Activated CD8-positive, alpha-beta memory T cell treated with anti-CD3 and anti-CD28 coated beads, Interleukin-2, amount 50 U/mL, for 24 hours (primary cell): Measurements from ENCODE around the gene FRAS1.
"Not testable (repeated sequence)": the region's sequence is repeated elsewhere in the genome, so short reads cannot be mapped to it uniquely, and the experiment has no call there.

Experiments
- DNase-seq: peaks from one replicate; pipeline ENCODE4 v3.0.0-alpha.2; 2020; ENCODE audit errors: extremely low read depth

FRAS1 gene

DNA sequence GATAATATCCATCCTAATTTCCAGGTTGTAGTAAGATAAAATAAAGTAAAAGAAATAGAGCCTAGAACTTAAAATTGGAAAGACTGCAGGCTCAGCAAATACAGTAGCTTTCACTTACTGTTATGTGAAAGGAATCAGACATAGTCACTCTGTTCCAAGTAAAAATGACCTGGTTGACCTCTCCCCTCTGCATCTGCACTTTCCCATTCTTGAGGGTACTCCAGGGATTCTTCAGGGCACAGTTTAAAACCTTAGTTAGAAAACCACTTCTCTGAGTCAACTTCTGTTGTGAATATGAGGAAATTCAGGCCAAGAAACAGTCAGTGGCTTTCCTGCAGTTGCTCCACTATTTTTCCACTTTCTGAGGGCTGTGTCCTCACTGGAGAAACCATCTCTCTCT lies 42.9 kb downstream of the FRAS1 start:
- DNase-seq, result no peak

DNA sequence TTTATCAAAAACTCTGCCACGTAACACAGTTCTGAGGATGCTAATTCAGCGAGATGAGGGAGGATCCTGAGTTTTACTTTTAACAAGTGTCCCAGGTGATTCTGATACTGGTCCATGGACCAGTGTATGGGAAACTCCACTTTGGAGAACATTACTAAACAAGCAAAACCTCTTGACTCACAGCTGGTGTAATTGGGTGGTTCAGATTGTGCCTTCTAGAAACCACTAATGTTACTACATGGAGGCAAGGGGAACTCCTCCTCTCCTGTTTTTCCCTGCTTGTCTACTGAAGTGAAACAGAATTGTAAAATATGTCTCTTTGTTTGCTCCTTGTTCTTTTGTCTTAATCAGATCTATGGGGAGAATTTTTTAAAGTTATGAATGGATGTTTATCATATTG lies 62.6 kb downstream of the FRAS1 start:
- no peak for DNase-seq

GRCh38 chr4:78120144-78120880 lies 63.2 kb downstream of the FRAS1 start:
- no peak for DNase-seq

DNA sequence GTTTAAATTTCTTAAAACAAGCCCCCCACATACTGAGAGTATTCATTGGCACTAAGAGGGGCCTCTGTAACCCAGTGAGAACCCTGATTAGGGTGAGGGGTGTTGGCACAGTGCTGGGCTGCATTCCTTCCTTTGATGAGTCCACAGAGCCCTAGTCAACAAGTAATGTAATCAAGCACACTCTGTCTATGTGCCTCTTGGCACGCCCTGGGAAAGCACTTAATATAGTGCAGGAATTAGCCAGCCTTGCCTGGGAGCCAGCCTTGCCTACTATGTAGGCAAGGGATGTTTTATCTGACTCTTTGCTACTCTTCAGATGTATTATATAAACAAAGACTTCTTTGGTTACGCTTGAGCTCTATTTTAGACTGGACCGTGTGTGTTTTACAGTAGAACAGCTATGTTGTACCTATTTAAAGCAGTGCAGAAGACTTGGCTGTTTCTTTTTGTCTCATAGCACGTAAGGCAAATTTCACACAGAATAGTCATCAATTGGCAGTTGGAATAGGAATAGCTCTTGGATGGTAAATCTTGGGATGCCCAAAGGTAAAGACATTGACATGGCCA lies 64.3 kb downstream of the FRAS1 start:
- no peak for DNase-seq

DNA sequence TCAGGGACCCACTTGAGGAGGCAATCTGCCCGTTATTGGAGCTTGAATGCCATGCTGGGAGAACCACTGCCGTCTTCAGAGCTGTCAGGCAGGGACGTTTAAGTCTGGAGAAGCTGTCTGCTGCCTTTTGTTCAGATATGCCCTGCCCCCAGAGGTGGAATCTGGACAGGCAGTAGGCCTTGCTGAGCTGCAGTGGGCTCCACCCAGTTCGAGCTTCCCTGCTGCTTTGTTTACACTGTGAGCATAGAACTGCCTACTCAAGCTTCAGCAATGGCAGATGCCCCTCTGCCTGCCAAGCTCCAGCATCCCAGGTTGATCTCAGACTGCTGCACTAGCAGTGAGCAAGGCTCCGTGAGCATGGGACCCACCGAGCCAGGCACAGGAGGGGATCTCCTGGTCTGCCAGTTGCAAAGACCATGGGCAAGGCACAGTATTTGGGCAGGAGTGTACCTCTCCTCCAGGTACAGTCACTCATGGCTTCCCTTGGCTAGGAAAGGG lies 68.8 kb downstream of the FRAS1 start:
- DNase-seq, result not testable (repeated sequence)

GRCh38 chr4:78129383-78130108 lies 72.4 kb downstream of the FRAS1 start:
- no peak for DNase-seq

DNA sequence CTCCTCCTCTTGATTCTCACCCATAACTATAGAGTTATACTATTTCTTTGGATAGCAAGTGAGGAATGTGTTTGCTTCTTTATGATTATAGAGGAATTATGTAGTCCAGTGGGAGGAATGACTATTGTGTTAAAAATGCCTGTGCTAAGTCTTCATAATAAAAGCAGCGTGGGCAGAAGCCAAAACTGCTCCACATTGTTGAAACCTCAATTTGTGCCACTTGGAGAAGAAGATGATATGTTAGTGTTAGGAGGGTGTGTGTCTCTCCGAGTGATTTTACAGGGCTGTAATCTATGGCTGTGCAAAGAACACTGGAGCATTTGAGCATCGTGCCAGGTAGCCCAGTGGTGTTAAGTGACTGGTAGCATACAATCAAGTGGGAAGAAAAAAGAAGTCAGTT lies 74.3 kb downstream of the FRAS1 start:
- DNase-seq, result no peak

- no peak for DNase-seq
Observed at GRCh38 chr4:78136109-78137081, 79.3 kb downstream of the FRAS1 start.

DNA sequence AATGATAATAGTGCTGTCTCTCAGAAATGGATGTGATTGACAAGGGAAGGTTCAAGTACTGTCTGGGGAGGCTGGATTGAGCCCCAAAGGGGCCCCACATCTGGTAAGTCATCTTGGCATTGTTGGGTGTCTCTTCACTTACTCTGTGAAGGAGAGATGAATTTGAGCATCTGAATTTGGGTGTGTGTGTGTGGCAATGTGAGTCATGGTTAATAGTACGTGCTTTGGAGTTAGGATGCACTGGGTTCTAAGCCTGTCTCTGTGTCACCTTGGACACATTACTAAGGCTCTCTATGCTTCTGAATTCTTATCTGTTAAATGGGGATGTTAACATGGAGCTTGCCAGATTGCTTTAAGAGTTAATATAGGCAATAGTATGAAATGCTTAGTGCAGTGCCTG lies 80.4 kb downstream of the FRAS1 start:
- no peak for DNase-seq

GRCh38 chr4:78138252-78138651 lies 81.1 kb downstream of the FRAS1 start:
- no peak for DNase-seq

GRCh38 chr4:78143634-78144033 lies 86.5 kb downstream of the FRAS1 start:
- no peak for DNase-seq

DNA sequence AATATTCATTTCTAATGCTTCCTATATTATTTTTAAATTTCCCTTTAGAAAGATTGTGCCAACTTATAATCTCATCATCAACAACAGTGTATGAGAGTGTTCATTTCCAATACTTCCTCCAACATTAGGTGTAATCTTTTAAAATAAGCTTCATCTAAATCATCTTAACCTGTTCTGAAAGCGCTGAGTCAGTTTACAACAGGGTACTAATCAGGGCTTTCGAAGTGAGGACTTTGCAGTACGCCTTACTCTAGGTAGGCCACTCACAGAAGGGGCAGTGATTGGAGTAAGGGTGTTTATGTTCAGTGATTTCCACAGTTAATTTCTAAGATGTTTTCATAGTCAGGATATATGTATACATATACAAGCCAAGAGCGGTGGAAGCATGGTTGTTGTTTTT lies 87.9 kb downstream of the FRAS1 start:
- no peak for DNase-seq

GRCh38 chr4:78145622-78146021 lies 88.5 kb downstream of the FRAS1 start:
- no peak for DNase-seq

DNA sequence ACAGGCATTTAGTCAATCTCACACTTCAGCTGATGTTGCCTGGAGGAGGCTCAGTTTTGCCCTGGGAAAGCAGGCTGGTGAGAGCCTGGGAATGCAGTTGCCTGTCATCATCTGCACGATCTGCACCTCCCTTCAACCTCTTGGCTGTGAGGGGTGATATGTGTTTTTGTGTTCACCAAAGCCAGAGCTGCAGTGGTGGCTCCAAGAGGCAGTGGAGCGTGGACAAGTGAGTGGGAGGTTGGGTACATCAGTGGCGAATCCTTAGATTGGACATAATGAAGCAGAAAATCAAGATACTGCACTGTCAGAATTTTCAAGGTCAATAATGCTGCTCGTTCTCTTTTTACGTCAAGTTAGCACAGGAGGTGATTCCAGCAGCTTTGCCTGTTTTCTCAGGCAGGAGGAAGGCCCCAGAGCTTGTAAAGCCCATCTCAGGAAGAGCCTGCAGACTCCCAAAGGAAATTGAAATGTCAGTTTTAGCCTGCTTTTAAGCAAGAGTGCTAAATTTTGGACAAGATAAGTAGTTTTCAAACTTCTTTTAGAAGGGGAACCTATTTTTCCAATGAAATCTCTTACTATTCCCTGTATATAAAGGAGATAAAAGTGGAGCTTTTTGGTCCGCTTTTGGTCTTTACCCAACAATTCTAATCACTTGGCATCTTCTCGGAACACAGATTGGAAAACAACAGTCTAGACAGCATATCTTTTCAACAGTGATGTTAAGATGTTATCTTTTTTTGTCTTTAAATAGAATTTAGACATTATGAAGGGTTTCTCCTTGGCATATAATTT lies 92.8 kb downstream of the FRAS1 start:
- no peak for DNase-seq

DNA sequence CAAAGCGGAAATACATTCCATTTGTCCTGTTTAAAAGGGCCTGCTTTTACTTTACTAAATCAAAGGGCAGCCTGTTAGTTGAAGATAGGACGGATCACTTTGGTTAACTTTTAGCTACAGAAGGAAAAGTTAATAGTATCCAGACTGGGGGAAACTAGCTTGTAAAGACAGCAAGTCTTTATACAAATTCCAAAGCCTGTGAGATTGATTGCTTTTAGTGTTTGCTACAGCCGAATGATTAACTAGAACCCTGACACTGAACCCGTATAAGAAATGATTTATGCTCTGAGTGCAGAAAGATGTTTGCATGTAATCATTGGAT lies 93.4 kb downstream of the FRAS1 start:
- no peak for DNase-seq

DNA sequence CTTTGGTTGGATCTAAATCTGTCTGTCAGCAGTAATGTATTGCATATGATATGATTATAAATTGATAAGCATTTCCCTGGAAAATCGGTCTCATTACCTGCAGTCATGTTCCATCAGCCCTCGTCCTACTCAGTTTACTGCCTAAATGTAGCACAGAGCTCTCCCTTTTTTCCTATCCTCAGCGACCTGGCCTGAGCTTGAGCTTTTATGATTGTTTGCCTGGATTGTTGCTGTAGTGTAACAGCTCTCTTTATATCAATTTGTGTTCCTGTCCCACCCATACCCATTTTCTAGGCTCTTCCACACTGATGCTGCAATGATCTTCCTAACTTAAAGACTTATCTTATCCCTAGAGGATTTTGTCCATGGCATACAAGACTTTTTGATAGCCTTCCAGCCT lies 95.7 kb downstream of the FRAS1 start:
- DNase-seq, result no peak

DNA sequence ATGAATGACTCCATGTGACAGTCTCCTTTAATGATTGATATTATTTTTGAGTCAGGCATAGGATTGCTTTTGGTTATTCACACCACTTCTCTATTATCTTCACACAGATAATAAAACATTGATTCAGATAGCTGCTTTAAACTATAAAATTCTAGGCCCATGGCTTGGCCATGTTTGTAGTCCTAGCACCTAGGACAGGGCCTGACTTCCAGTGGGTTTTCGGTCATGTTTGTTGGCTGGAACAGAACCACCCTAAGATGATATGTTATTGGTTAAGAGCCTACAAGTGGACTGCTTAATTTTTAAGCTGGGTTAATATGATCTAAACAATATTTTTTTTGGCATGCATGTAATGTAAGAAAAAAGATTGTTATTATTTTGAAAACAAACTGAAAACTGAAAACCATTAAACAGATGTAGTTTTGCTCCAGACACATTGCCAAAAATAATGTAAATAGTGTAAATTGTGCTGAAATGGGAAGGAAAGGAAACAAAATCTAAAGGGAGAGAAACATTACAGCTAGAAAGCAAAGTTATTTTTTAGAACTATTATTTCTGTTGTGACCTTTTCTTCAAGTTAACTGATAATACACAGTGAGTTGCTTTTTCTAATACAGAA lies 98.0 kb downstream of the FRAS1 start:
- no peak for DNase-seq

- no peak for DNase-seq
Observed at GRCh38 chr4:78155616-78156105, 98.5 kb downstream of the FRAS1 start.

- DNase-seq, result no peak
Observed at GRCh38 chr4:78156520-78156919, 99.4 kb downstream of the FRAS1 start.

DNA sequence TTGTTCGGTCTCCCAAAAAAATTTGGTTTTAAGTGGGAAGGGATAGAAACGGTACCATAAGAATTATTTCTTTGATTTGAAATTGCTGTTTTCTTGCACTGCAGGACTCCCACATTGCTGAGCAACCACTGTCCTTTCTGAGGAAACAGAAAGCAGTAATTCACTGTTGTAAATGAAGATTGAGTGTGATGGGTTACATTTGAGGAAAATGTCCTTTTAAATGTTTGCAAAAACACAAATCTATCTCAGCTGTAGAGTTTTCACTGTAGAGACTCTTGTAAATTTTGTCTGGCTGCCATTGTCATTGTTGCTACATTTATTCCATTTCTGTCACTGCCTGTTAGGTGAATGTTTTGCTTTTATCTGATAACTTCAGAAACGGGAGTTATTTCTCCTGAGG lies 105.2 kb downstream of the FRAS1 start:
- no peak for DNase-seq

GRCh38 chr4:78162821-78163220 lies 105.7 kb downstream of the FRAS1 start:
- no peak for DNase-seq
